Hippocampal formation (tissue), 2 donors: ENCODE data around the gene CHST7.

Experiments
- DNase-seq, 2 donors: peaks; one replicate each; lab custom pipeline; 2025; lab: John Stamatoyannopoulos, UW

CHST7 gene

GRCh38 chrX:46607916-46608315, 34.4 kb downstream of the CHST7 start:
- no peak for DNase-seq

- no peak for DNase-seq
Observed at GRCh38 chrX:46610070-46610658, 36.6 kb downstream of the CHST7 start.

GRCh38 chrX:46611658-46612362, 38.2 kb downstream of the CHST7 start:
- DNase-seq, result no peak

- DNase-seq, result no peak
Observed at GRCh38 chrX:46617906-46618305, 44.3 kb downstream of the CHST7 start.

GRCh38 chrX:46618947-46619346, 45.4 kb downstream of the CHST7 start:
- DNase-seq, result no peak

GRCh38 chrX:46620505-46620904, 46.9 kb downstream of the CHST7 start:
- no peak for DNase-seq

- DNase-seq, result no peak
Observed at GRCh38 chrX:46621572-46621971, 48.0 kb downstream of the CHST7 start.

GRCh38 chrX:46624090-46624786, 50.7 kb downstream of the CHST7 start:
- DNase-seq, result no peak

- DNase-seq, result no peak
Observed at GRCh38 chrX:46626566-46626965, 53.0 kb downstream of the CHST7 start.

- no peak for DNase-seq
Observed at GRCh38 chrX:46627062-46627461, 53.5 kb downstream of the CHST7 start.

- no peak for DNase-seq
Observed at GRCh38 chrX:46627711-46628419, 54.3 kb downstream of the CHST7 start.

GRCh38 chrX:46628460-46629371, 55.2 kb downstream of the CHST7 start:
- no peak for DNase-seq

- no peak for DNase-seq
Observed at GRCh38 chrX:46630141-46630540, 56.6 kb downstream of the CHST7 start.

GRCh38 chrX:46634577-46634976, 61.0 kb downstream of the CHST7 start:
- no peak for DNase-seq

GRCh38 chrX:46635186-46635585, 61.6 kb downstream of the CHST7 start:
- no peak for DNase-seq

- DNase-seq, result no peak
Observed at GRCh38 chrX:46636223-46636622, 62.7 kb downstream of the CHST7 start.

GRCh38 chrX:46637938-46638337, 64.4 kb downstream of the CHST7 start:
- no peak for DNase-seq

GRCh38 chrX:46642145-46642544, 68.6 kb downstream of the CHST7 start:
- DNase-seq, result no peak

- no peak for DNase-seq
Observed at GRCh38 chrX:46643636-46644035, 70.1 kb downstream of the CHST7 start.

GRCh38 chrX:46645614-46646013, 72.0 kb downstream of the CHST7 start:
- DNase-seq, result no peak

- no peak for DNase-seq
Observed at GRCh38 chrX:46647251-46647650, 73.7 kb downstream of the CHST7 start.
